ENCODE results near the gene GALNT14.

The GALNT14 gene

DNA sequence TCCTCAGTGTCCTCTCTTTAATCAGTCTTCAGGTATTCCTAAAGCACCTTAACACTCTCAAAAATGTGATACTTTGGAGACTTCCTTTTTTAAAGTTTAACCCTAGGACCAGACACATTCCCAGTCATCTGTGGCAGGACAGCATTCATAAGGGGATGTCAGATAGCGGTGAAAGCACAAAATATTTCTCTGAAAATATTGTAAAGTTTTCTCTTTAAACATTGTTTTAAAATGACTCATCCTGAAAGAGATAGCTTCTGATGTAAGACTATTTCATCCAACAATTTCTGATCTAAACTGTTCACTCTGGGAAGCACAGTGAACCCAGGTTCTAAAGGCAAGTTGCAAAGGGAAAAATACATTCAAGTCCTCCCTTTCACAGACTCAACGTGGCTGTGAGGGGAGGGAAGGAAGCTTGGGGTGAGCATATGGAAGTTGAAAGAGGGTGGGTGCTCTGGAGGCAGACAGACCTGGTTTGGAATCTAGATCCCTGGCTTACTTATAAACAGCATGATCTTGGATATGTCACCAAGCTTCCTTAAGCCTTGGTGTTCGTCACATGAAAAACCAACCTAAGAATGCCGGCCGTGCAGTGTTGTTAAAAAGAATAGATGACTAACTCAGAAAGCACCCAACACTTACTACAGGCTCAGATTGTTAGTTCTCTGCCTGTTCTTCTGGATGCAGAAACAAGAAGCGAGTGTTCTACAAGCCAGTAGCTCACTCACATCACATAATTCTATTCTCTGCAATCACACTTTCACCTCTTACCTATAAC is 12.1 kb downstream of the GALNT14 start:
- TF ChIP-seq, protein P1, sequence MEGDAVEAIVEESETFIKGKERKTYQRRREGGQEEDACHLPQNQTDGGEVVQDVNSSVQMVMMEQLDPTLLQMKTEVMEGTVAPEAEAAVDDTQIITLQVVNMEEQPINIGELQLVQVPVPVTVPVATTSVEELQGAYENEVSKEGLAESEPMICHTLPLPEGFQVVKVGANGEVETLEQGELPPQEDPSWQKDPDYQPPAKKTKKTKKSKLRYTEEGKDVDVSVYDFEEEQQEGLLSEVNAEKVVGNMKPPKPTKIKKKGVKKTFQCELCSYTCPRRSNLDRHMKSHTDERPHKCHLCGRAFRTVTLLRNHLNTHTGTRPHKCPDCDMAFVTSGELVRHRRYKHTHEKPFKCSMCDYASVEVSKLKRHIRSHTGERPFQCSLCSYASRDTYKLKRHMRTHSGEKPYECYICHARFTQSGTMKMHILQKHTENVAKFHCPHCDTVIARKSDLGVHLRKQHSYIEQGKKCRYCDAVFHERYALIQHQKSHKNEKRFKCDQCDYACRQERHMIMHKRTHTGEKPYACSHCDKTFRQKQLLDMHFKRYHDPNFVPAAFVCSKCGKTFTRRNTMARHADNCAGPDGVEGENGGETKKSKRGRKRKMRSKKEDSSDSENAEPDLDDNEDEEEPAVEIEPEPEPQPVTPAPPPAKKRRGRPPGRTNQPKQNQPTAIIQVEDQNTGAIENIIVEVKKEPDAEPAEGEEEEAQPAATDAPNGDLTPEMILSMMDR (IDR thresholded peaks at IDR 0.05; ENCODE audit: low read length, missing control alignments), result no peak
- DNase-seq (ENCODE audit: low read depth), result no peak
- no peak overlapping the region for H3K4me3 ChIP-seq (replicated peaks; ENCODE audit: low read depth, low read length)

DNA sequence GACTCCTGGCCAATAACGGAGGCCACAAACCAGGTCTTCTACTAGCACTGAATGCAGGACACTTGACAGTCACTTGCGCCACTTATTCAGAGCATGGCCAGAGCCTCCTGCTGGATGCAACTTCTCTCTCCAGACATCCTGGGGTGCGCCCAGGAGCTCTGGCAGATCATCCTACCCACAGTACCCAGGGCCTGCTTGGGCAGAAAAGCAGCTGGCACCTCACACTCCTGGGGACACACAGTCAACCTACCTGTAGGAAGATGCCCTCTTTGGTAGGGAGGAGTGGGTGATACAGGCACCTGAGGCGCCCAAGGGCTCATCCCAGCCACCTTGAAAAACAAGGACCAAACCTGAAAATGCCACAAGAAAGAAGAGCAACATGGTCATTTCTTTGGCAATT is 13.3 kb downstream of the GALNT14 start:
- no peak for DNase-seq (ENCODE audit: low read depth)
- TF ChIP-seq, protein P1 (IDR thresholded peaks at IDR 0.05; ENCODE audit: low read length, missing control alignments), result no peak
- H3K4me3 ChIP-seq (replicated peaks; ENCODE audit: low read depth, low read length), result no peak overlapping the region

DNA sequence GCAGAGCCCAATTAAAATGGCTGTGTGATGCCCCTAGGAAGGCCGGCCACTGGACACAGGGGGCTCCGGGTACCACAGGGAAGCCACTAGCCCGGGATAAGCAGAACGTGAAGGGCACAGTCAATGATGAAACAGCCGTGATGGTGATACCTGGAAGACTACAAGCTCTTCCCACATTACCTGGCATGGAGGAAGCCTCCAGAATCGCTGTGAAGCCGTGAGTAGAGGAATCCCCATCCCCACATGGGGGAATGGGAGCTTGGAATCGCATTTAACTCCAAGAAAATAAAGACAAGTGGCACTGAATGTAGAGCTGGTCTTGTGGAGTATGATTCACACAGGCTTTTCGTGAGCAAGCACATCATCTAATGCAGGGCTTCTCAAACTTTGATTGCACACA is 16.1 kb downstream of the GALNT14 start:
- H3K4me3 ChIP-seq (replicated peaks; ENCODE audit: low read depth, low read length), result no peak overlapping the region
- TF ChIP-seq, protein P1 (IDR thresholded peaks at IDR 0.05; ENCODE audit: low read length, missing control alignments), result no peak
- no peak for DNase-seq (ENCODE audit: low read depth)

DNA sequence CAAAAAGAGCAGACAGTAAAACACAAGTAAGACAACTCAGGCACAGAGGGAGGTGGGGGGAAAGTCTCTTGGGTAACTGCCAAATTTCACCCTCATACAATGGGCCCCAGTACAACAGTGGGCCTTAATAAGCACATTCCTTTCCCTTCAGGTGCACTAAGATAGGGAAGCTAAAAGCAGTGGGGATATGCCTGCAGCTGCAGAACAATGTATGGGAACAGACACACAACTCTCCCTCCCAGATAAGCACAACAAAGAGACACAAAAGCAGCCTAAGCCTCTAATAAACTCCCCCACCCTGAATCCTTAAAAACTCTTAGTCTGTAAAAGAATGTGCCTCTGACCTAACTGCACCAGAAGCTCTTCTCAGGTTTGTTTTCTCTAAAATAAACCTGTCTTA is 24.5 kb downstream of the GALNT14 start:
- no peak for DNase-seq (ENCODE audit: low read depth)
- TF ChIP-seq, protein P1 (IDR thresholded peaks at IDR 0.05; ENCODE audit: low read length, missing control alignments), result no peak
- H3K4me3 ChIP-seq (replicated peaks; ENCODE audit: low read depth, low read length), result no peak overlapping the region

DNA sequence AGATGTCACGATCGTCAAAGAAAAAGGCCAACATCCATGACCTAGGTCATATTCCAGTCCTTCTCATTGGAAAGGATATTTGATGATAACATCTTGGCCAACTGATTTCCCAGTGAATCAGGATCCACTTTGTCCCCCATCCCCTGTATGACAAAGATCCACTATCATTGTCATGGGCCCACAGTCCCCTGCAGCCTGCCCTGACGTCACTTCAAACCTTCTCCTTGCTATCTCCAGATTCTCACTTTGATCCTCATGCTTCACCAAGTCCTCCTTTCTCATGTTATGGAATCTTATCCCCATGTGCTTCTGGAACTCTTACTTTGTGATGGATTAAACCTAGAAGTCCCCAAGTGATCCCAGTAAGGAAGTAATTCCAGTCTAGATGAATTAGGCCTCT is 25.7 kb downstream of the GALNT14 start:
- DNase-seq (ENCODE audit: low read depth), result no peak
- TF ChIP-seq, protein P1 (IDR thresholded peaks at IDR 0.05; ENCODE audit: low read length, missing control alignments), result no peak
- H3K4me3 ChIP-seq (replicated peaks; ENCODE audit: low read depth, low read length), result no peak overlapping the region

DNA sequence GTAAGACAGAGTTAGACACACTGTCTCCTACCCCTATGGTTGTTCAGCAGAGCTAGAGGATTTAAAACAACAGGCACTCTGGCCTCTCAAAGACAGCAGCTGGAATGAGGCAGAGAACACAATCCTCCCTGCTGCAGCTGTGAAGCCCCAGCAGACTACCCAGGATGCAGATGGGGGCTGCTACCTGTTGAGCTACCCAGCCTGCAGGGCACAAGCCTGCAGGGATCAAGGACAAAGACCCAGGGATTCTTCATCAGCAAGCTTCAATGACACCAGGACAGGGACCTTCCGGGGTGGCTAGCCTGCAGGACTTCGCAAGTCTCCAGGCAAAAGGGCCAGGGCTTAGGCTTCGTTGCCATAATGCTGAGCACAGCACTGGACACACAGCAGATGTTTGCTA is 27.2 kb downstream of the GALNT14 start:
- H3K4me3 ChIP-seq (replicated peaks; ENCODE audit: low read depth, low read length), result no peak overlapping the region
- TF ChIP-seq, protein P1 (IDR thresholded peaks at IDR 0.05; ENCODE audit: low read length, missing control alignments), result no peak
- DNase-seq (ENCODE audit: low read depth), result no peak

DNA sequence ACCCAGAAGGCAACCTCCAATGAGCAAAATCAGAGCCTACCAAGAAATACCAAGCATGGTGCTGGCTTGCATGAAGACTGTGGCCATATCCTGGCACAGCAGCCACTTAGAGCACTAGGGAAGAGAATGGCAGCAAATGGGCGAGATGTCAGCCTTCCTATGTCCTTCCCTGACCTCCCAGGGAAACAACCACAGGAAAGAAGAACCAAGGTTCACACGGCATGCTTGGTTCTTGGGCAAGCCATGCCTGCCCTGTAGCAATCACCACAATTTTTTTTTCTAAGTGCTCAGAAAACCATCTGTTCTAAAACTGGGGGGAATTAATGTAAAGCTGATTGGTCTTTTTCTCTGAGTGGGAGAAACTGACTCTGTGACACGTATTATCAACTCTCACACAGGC is 27.8 kb downstream of the GALNT14 start:
- TF ChIP-seq, protein P1 (IDR thresholded peaks at IDR 0.05; ENCODE audit: low read length, missing control alignments), result no peak
- no peak overlapping the region for H3K4me3 ChIP-seq (replicated peaks; ENCODE audit: low read depth, low read length)
- no peak for DNase-seq (ENCODE audit: low read depth)

All from fibroblast of pulmonary artery (primary cell).